Kidney tubule cell (primary cell): ENCODE data around the gene SORD.
A peak's percentile ranks its signal among the peaks of the same experiment; 100 is the strongest.
"Not testable (repeated sequence)": the region's sequence is repeated elsewhere in the genome, so short reads cannot be mapped to it uniquely, and the experiment has no call there.

Experiments
- DNase-seq: peaks from one replicate; pipeline ENCODE4 v3.0.0-alpha.2; 2018; ENCODE audit warnings: low spot score

SORD gene

GRCh38 chr15:45062301-45062700 is 39.3 kb downstream of the SORD start:
- DNase-seq: not testable (repeated sequence)

- DNase-seq: peak; percentile 81
Measured at GRCh38 chr15:45064386-45064785, 41.4 kb downstream of the SORD start.

GRCh38 chr15:45069942-45070360 is 47.0 kb downstream of the SORD start:
- not testable (repeated sequence) for DNase-seq

GRCh38 chr15:45073602-45074001 is 50.6 kb downstream of the SORD start:
- not testable (repeated sequence) for DNase-seq

- not testable (repeated sequence) for DNase-seq
Measured at GRCh38 chr15:45075440-45076320, 52.7 kb downstream of the SORD start.

- DNase-seq: not testable (repeated sequence)
Measured at GRCh38 chr15:45077391-45077790, 54.4 kb downstream of the SORD start.

GRCh38 chr15:45079201-45079600 is 56.2 kb downstream of the SORD start:
- DNase-seq: not testable (repeated sequence)

GRCh38 chr15:45079628-45080246 is 56.7 kb downstream of the SORD start:
- DNase-seq: not testable (repeated sequence)

GRCh38 chr15:45080593-45080992 is 57.6 kb downstream of the SORD start:
- not testable (repeated sequence) for DNase-seq

GRCh38 chr15:45082412-45082811 is 59.4 kb downstream of the SORD start:
- not testable (repeated sequence) for DNase-seq

GRCh38 chr15:45083223-45083622 is 60.2 kb downstream of the SORD start:
- no peak for DNase-seq

GRCh38 chr15:45084163-45084562 is 61.2 kb downstream of the SORD start:
- DNase-seq: no peak

GRCh38 chr15:45087513-45087912 is 64.5 kb downstream of the SORD start:
- no peak for DNase-seq

- no peak for DNase-seq
Measured at GRCh38 chr15:45088801-45089711, 66.1 kb downstream of the SORD start.

- no peak for DNase-seq
Measured at GRCh38 chr15:45089712-45090373, 66.8 kb downstream of the SORD start.

- DNase-seq: no peak
Measured at GRCh38 chr15:45091161-45091560, 68.2 kb downstream of the SORD start.

- DNase-seq: no peak
Measured at GRCh38 chr15:45091576-45091975, 68.6 kb downstream of the SORD start.

- no peak for DNase-seq
Measured at GRCh38 chr15:45093013-45093412, 70.0 kb downstream of the SORD start.

GRCh38 chr15:45093622-45094357 is 70.8 kb downstream of the SORD start:
- no peak for DNase-seq

- DNase-seq: peak; percentile 36
Measured at GRCh38 chr15:45094358-45094730, 71.3 kb downstream of the SORD start.

- DNase-seq: no peak
Measured at GRCh38 chr15:45095661-45096060, 72.7 kb downstream of the SORD start.
